GM12892 (cell line): Measurements from ENCODE around the gene PSD.

Experiments
- POLR2AphosphoS5 ChIP-seq: IDR thresholded peaks from 2 replicates; pipeline ENCODE4 v1.6.1; 2011; ENCODE audit warnings: low read depth, low read length, control low read depth
- TAF1 ChIP-seq: IDR thresholded peaks from 2 replicates; pipeline ENCODE4 v1.6.1; 2011; ENCODE audit warnings: low read depth, mild to moderate bottlenecking, control low read depth, low read length, borderline replicate concordance

DNA sequence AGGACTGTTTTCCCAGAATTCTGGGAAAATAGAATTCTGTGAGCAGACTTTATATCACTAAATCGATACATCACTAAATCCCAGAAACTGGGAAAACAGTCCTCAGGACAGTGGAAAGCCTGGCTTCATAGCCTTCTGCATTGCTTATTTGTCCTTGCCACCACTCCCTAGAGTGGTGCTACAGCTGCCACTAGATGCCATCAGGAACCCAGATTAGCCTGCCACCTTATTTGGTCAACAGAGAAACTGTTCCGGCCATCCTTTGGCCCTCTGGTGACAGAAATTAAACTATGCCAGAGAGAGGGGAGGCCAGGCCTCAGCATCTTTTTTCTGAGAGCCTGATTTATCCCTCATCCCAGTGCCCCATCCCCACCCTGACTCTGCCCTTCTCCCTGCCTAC lies 42.7 kb downstream of the PSD start:
- no peak for TF ChIP-seq POLR2AphosphoS5
- TF ChIP-seq TAF1, result no peak
